ENCODE data around the gene SPAG16.
"Not testable (repeated sequence)": the region's sequence is repeated elsewhere in the genome, so short reads cannot be mapped to it uniquely, and the experiment has no call there.

Gene SPAG16

GRCh38 chr2:213980883-213981282, 696.6 kb downstream of the SPAG16 start:
- no peak for DNase-seq (ENCODE audit: extremely low read depth in 1 of 2, low read depth in 1 of 2)

- DNase-seq (ENCODE audit: extremely low read depth in 1 of 2, low read depth in 1 of 2), result no peak
These were observed 704.9 kb downstream of the SPAG16 start for GRCh38 chr2:213989207-213989606.

- DNase-seq (ENCODE audit: extremely low read depth in 1 of 2, low read depth in 1 of 2), result no peak
These were observed 707.3 kb downstream of the SPAG16 start for GRCh38 chr2:213991453-213992108.

GRCh38 chr2:213995400-213996105, 711.3 kb downstream of the SPAG16 start:
- no peak for DNase-seq (ENCODE audit: extremely low read depth in 1 of 2, low read depth in 1 of 2)

- not testable (repeated sequence) for DNase-seq (ENCODE audit: extremely low read depth in 1 of 2, low read depth in 1 of 2)
These were observed 714.7 kb downstream of the SPAG16 start for GRCh38 chr2:213998976-213999375.

GRCh38 chr2:214004463-214004862, 720.2 kb downstream of the SPAG16 start:
- no peak for DNase-seq (ENCODE audit: extremely low read depth in 1 of 2, low read depth in 1 of 2)

- DNase-seq (ENCODE audit: extremely low read depth in 1 of 2, low read depth in 1 of 2), result no peak
These were observed 721.1 kb downstream of the SPAG16 start for GRCh38 chr2:214005337-214005736.

- DNase-seq (ENCODE audit: extremely low read depth in 1 of 2, low read depth in 1 of 2), result no peak
These were observed 722.3 kb downstream of the SPAG16 start for GRCh38 chr2:214006601-214007000.

- no peak for DNase-seq (ENCODE audit: extremely low read depth in 1 of 2, low read depth in 1 of 2)
These were observed 727.4 kb downstream of the SPAG16 start for GRCh38 chr2:214011676-214012075.

GRCh38 chr2:214014551-214015220, 730.4 kb downstream of the SPAG16 start:
- DNase-seq (ENCODE audit: extremely low read depth in 1 of 2, low read depth in 1 of 2), result no peak

GRCh38 chr2:214019229-214019972, 735.1 kb downstream of the SPAG16 start:
- no peak for DNase-seq (ENCODE audit: extremely low read depth in 1 of 2, low read depth in 1 of 2)

- no peak for DNase-seq (ENCODE audit: extremely low read depth in 1 of 2, low read depth in 1 of 2)
These were observed 735.7 kb downstream of the SPAG16 start for GRCh38 chr2:214019973-214020345.

GRCh38 chr2:214029190-214029589, 744.9 kb downstream of the SPAG16 start:
- DNase-seq (ENCODE audit: extremely low read depth in 1 of 2, low read depth in 1 of 2), result no peak

GRCh38 chr2:214031566-214031965, 747.3 kb downstream of the SPAG16 start:
- no peak for DNase-seq (ENCODE audit: extremely low read depth in 1 of 2, low read depth in 1 of 2)

GRCh38 chr2:214034417-214034816, 750.2 kb downstream of the SPAG16 start:
- DNase-seq (ENCODE audit: extremely low read depth in 1 of 2, low read depth in 1 of 2), result no peak

- DNase-seq (ENCODE audit: extremely low read depth in 1 of 2, low read depth in 1 of 2), result no peak
These were observed 751.0 kb downstream of the SPAG16 start for GRCh38 chr2:214035091-214035852.

GRCh38 chr2:214035921-214036320, 751.7 kb downstream of the SPAG16 start:
- DNase-seq (ENCODE audit: extremely low read depth in 1 of 2, low read depth in 1 of 2), result no peak

- no peak for DNase-seq (ENCODE audit: extremely low read depth in 1 of 2, low read depth in 1 of 2)
These were observed 753.9 kb downstream of the SPAG16 start for GRCh38 chr2:214038186-214038585.

GRCh38 chr2:214050731-214051130, 766.5 kb downstream of the SPAG16 start:
- DNase-seq (ENCODE audit: extremely low read depth in 1 of 2, low read depth in 1 of 2), result no peak

- DNase-seq (ENCODE audit: extremely low read depth in 1 of 2, low read depth in 1 of 2), result no peak
These were observed 767.3 kb downstream of the SPAG16 start for GRCh38 chr2:214051585-214051984.

GRCh38 chr2:214052235-214052634, 768.0 kb downstream of the SPAG16 start:
- DNase-seq (ENCODE audit: extremely low read depth in 1 of 2, low read depth in 1 of 2), result no peak

Data from activated CD8-positive, alpha-beta memory T cell treated with anti-CD3 and anti-CD28 coated beads for 1 hour (primary cell).